ENCODE measurements around the gene FBXO15.
A peak's percentile ranks its signal among the peaks of the same experiment; 100 is the strongest.

FBXO15 gene

GRCh38 chr18:74149878-74150277, 2.2 kb upstream of the FBXO15 start:
- TF ChIP-seq CREB1 (IDR thresholded peaks at IDR 0.05; ENCODE audit: low read depth) (no peak), RAD21 (IDR thresholded peaks at IDR 0.05; ENCODE audit: low read depth) (no peak), NFIC (IDR thresholded peaks at IDR 0.05) (no peak), ZBTB7A (IDR thresholded peaks at IDR 0.05; ENCODE audit: low read depth) (no peak), CEBPB (IDR thresholded peaks at IDR 0.05) (no peak), TCF12 (IDR thresholded peaks at IDR 0.05; ENCODE audit: low read depth) (no peak), TEAD4 (IDR thresholded peaks at IDR 0.05) (no peak), USF1 (IDR thresholded peaks at IDR 0.05) (no peak), FOXM1 (IDR thresholded peaks at IDR 0.05; ENCODE audit: borderline replicate concordance, low read depth) (no peak), EGR1 (IDR thresholded peaks at IDR 0.05) (no peak)
- TF ChIP-seq, protein P1, sequence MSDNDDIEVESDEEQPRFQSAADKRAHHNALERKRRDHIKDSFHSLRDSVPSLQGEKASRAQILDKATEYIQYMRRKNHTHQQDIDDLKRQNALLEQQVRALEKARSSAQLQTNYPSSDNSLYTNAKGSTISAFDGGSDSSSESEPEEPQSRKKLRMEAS (IDR thresholded peaks at IDR 0.05) = no peak

- TF ChIP-seq REST (IDR thresholded peaks at IDR 0.05; ENCODE audit: low read depth) (no peak), RAD21 (IDR thresholded peaks at IDR 0.05; ENCODE audit: low read depth) (no peak), TAF1 (IDR thresholded peaks at IDR 0.05; ENCODE audit: low read depth) (no peak; the same call in 1 of the 2 replicates), TEAD4 (IDR thresholded peaks at IDR 0.05) (no peak), ZBTB7A (IDR thresholded peaks at IDR 0.05; ENCODE audit: low read depth) (no peak), EP300 (IDR thresholded peaks at IDR 0.05; ENCODE audit: borderline replicate concordance) (no peak)
- TF ChIP-seq, protein P1 (IDR thresholded peaks at IDR 0.05) = no peak; the same call in 1 of the 2 replicates
Observed at GRCh38 chr18:74148543-74149070, 973 bp upstream of the FBXO15 start.

DNA sequence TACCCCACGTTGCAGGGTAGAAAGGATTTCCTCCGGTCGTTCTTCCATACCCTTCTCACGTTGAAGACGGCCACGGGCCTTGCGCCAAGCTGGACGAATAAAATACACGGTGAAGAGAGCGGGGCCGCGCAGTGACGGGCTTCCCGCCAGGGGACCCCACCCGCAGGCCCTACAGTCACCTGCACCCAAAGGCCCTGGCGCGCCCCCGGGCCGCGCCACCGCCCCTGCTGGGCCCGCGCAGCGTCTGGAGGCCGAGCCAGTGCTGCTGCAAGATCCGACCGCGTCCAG, 199 bp downstream of the FBXO15 start:
- TF ChIP-seq CREB1 (IDR thresholded peaks at IDR 0.05; ENCODE audit: low read depth) (no peak), YY1 (IDR thresholded peaks at IDR 0.05; ENCODE audit: low read depth) (0 out of 2 replicates have a peak, but pooled peaks have one; percentile 32), FOXM1 (IDR thresholded peaks at IDR 0.05; ENCODE audit: borderline replicate concordance, low read depth) (0 out of 2 replicates have a peak, but pooled peaks have one; percentile 6)

GRCh38 chr18:74146756-74147155, 878 bp downstream of the FBXO15 start:
- TF ChIP-seq RAD21 (IDR thresholded peaks at IDR 0.05; ENCODE audit: low read depth) (no peak), CREB1 (IDR thresholded peaks at IDR 0.05; ENCODE audit: low read depth) (no peak), NFIC (IDR thresholded peaks at IDR 0.05) (no peak)

DNA sequence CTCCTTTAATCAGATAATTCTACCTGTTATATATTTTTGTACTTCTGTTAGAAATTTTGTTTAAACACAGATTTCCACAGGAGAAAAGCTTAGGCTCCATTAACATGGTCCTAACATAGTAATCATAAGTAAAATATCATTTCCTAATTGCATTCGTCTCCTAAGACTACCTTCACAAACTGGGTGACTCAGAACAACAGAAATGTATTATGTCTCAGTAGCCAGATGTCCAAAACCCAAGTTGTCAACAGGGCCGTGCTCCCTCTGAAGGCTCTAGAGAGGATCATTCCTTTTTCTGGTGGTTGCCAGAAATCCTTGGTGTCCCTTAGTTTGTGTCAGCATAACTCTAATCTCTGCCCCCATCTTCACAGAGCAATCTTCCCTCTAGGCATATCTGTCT, 5.4 kb downstream of the FBXO15 start:
- no peak for TF ChIP-seq TEAD4 (IDR thresholded peaks at IDR 0.05)
- TF ChIP-seq, protein P1 (IDR thresholded peaks at IDR 0.05) = no peak
- TF ChIP-seq EP300 (IDR thresholded peaks at IDR 0.05; ENCODE audit: borderline replicate concordance) = no peak
- no peak for TF ChIP-seq YY1 (IDR thresholded peaks at IDR 0.05; ENCODE audit: low read depth)
- TF ChIP-seq FOXM1 (IDR thresholded peaks at IDR 0.05; ENCODE audit: borderline replicate concordance, low read depth) = no peak
- TF ChIP-seq CEBPB (IDR thresholded peaks at IDR 0.05) = no peak
- TF ChIP-seq EGR1 (IDR thresholded peaks at IDR 0.05) = no peak
- TF ChIP-seq TAF1 (IDR thresholded peaks at IDR 0.05; ENCODE audit: low read depth) = no peak
- no peak for TF ChIP-seq NFIC (IDR thresholded peaks at IDR 0.05)
- TF ChIP-seq RAD21 (IDR thresholded peaks at IDR 0.05; ENCODE audit: low read depth) = no peak
- no peak for TF ChIP-seq TCF12 (IDR thresholded peaks at IDR 0.05; ENCODE audit: low read depth)
- TF ChIP-seq ZBTB7A (IDR thresholded peaks at IDR 0.05; ENCODE audit: low read depth) = no peak
- TF ChIP-seq USF1 (IDR thresholded peaks at IDR 0.05) = no peak
- TF ChIP-seq CREB1 (IDR thresholded peaks at IDR 0.05; ENCODE audit: low read depth) = no peak
- TF ChIP-seq REST (IDR thresholded peaks at IDR 0.05; ENCODE audit: low read depth) = no peak

GRCh38 chr18:74141667-74142066, 6.0 kb downstream of the FBXO15 start:
- TF ChIP-seq ZBTB7A (IDR thresholded peaks at IDR 0.05; ENCODE audit: low read depth) (no peak), RAD21 (IDR thresholded peaks at IDR 0.05; ENCODE audit: low read depth) (no peak), USF1 (IDR thresholded peaks at IDR 0.05) (no peak), TAF1 (IDR thresholded peaks at IDR 0.05; ENCODE audit: low read depth) (no peak), CEBPB (IDR thresholded peaks at IDR 0.05) (no peak), EGR1 (IDR thresholded peaks at IDR 0.05) (no peak), TCF12 (IDR thresholded peaks at IDR 0.05; ENCODE audit: low read depth) (no peak), TEAD4 (IDR thresholded peaks at IDR 0.05) (no peak)
